ENCODE results near the gene UQCC5.

- TF ChIP-seq CTCF (IDR thresholded peaks at IDR 0.05) = no peak
- no peak for TF ChIP-seq MAX (CRISPR knock-in tag; IDR thresholded peaks at IDR 0.05)
- TF ChIP-seq MLX (CRISPR knock-in tag; IDR thresholded peaks at IDR 0.05) = no peak
- TF ChIP-seq AR (CRISPR knock-in tag; IDR thresholded peaks at IDR 0.05) = no peak
- TF ChIP-seq AFF4 (CRISPR knock-in tag; IDR thresholded peaks at IDR 0.05; ENCODE audit: borderline replicate concordance) = no peak
Observed at GRCh38 chr3:52570076-52570475, 33.7 kb downstream of the UQCC5 start.
